Fibroblast of lung (primary cell): ENCODE measurements around the gene S100Z.

Experiments used
- EZH2 ChIP-seq: IDR thresholded peaks from 2 replicates; pipeline ENCODE4 v1.5.1; 2012; ENCODE audit warnings: low read length, control low read depth, mild to moderate bottlenecking; ENCODE audit errors: missing control alignments
- TF ChIP-seq, protein P1 (sequence below), 2 donors: IDR thresholded peaks in 1 of 2; conservative IDR thresholded peaks in 1 of 2; 1 replicate in 1 of 2; 2 replicates in 1 of 2; pipeline ENCODE4 v1.5.1; 2011 to 2012; ENCODE audit warnings: low read length in 2 of 2, control low read depth in 1 of 2, inconsistent platforms in 1 of 2, low read depth in 1 of 2, mild to moderate bottlenecking in 1 of 2

GRCh38 chr5:76964060-76964459, 114.2 kb downstream of the S100Z start:
- TF ChIP-seq, protein P1, sequence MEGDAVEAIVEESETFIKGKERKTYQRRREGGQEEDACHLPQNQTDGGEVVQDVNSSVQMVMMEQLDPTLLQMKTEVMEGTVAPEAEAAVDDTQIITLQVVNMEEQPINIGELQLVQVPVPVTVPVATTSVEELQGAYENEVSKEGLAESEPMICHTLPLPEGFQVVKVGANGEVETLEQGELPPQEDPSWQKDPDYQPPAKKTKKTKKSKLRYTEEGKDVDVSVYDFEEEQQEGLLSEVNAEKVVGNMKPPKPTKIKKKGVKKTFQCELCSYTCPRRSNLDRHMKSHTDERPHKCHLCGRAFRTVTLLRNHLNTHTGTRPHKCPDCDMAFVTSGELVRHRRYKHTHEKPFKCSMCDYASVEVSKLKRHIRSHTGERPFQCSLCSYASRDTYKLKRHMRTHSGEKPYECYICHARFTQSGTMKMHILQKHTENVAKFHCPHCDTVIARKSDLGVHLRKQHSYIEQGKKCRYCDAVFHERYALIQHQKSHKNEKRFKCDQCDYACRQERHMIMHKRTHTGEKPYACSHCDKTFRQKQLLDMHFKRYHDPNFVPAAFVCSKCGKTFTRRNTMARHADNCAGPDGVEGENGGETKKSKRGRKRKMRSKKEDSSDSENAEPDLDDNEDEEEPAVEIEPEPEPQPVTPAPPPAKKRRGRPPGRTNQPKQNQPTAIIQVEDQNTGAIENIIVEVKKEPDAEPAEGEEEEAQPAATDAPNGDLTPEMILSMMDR (conservative IDR thresholded peaks at IDR 0.05 in 1 of 2, IDR thresholded peaks at IDR 0.05 in 1 of 2; ENCODE audit: low read depth in 1 of 2, low read length in 2 of 2): no peak
- no peak for TF ChIP-seq EZH2
